Medulla oblongata (tissue), 1 donor: Measurements from ENCODE around the gene DPH1.

Source experiments
- DNase-seq: peaks from one replicate; pipeline ENCODE4 v3.0.0-alpha.2; 2015; ENCODE audit errors: extremely low spot score

DPH1 gene

GRCh38 chr17:2027528-2028233 lies 2.3 kb upstream of the DPH1 start:
- DNase-seq, result no peak

GRCh38 chr17:2028234-2028614 lies 1.7 kb upstream of the DPH1 start:
- DNase-seq, result no peak

DNA sequence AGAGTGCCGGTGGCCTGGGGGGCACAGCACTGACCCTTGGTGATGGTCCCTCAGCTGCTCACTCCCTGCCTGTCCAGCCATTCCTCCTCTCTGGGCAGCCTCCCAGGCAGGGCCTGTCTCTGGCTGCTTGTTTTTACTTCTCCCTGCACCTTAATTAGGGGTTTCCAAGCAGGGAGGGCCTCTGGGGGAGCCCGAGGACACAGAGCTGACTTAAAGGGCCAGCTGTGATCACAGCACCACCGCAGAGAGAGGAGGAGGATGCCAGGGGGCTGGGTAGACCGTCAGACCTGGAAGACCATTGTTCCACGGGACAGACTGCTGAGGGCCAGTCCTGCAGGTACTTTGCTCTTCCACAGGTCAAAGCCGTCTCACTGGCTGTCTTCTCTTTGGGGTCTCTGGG lies 1.2 kb upstream of the DPH1 start:
- no peak for DNase-seq

- DNase-seq, result no peak
These were observed 818 bp downstream of the DPH1 start for GRCh38 chr17:2030779-2031163.

- no peak for DNase-seq
These were observed 3.2 kb downstream of the DPH1 start for GRCh38 chr17:2033153-2033552.

DNA sequence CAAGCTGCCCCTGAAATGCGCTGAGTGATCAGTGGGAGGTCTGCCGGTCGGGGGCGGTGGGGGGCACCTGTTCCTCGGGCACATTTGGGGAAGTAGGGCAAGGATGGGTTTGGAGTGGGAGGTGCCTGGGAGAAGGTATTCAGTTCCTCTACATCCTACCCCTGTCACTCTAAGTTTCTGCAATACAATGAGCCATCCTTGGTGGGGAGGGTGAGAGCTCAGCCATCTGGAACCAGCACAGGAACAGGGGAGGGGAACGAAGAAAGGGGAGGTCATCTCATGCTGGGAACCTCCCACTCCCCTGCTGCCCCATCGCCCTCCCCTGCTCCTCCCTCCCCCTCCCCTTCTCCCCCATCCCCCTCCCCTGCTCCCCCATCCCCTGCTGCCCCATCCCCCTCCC lies 4.2 kb downstream of the DPH1 start:
- no peak for DNase-seq

GRCh38 chr17:2034806-2035540 lies 5.0 kb downstream of the DPH1 start:
- no peak for DNase-seq

DNA sequence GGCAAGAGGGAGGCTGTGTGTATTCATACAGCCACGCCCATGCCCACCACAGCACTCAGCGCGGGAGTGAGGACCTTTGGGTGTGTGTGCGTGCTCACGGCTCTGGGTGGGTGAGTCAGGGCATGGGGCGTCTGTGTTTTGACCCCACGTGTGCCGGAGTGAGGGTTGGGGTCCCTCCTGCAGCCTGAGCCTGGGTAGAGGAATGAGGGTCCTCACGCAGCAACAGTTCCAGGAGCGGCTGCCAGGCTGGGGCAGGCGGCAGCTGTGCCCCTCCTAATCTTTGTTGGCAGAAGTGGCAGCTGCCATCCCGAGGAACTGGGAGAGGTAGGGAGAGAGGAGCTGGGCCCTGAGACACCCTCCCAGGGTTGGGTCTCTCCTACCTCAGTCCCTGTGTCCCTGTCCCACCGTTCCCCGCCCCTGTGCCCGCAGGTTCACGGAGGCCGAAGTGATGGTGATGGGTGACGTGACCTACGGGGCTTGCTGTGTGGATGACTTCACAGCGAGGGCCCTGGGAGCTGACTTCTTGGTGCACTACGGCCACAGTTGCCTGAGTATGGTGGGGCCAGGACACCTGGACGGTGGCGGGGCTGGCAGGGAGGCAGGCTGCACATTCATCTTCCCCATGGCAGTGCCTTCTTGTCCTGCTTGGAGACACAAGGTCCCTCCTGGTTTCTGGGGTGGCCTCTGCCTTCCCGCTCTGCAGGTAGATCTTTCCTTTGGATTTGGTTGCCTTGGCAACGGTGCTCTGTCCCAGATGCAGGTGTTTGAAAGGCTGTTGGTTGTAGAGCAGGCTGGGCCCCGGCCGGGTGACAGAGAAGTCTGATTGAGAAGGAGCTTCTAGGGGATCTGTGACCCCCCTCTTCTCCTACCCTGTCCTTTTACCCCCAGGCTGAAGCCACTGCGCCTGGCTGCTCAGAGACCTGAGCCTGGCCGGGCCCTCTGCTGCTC lies 5.9 kb downstream of the DPH1 start:
- DNase-seq, result no peak

- DNase-seq, result no peak
These were observed 7.2 kb downstream of the DPH1 start for GRCh38 chr17:2037155-2037554.

GRCh38 chr17:2040219-2040827 lies 10.4 kb downstream of the DPH1 start:
- no peak for DNase-seq

GRCh38 chr17:2040942-2041560 lies 11.1 kb downstream of the DPH1 start:
- no peak for DNase-seq

DNA sequence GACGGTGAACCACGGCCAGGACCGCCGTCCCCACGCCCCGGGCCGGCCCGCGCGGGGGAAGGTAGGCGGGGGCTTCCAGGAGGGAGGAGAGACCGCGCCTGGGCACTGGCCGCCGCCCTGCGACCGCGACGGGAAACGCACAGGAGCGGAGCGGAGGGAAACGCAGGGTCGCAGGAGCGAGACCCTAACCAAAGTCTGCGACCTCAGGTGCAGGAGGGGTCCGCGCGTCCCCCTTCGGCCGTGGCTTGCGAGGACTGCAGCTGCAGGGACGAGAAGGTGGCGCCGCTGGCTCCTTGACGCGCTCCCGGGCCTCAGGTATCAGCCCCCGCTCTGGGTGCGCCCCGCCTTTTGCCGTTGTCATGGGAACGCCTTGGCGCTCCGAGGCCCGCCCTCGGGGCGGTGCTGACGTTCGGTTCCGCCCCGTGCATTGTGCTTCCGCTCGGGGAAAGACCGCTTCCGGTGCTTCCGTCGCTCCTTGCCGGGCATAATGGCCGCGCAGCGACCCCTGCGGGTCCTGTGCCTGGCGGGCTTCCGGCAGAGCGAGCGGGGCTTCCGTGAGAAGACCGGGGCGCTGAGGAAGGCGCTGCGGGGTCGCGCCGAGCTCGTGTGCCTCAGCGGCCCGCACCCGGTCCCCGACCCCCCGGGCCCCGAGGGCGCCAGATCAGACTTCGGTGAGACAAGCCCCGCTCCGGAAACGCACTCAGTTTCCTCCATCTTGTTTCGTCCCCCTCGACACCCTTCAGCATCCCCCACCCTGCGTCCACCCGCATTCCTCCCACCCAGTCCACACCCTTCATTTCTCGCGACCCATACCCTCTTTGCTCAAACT lies 11.8 kb downstream of the DPH1 start, which contains the start of gene OVCA2:
OVCA2 (plus strand) TSS at position 462 of the 829 bp plus-strand sequence; CDS start at position 488, 26 bp downstream.
- DNase-seq, result peak; percentile 96

GRCh38 chr17:2042390-2042847 lies 12.5 kb downstream of the DPH1 start:
- DNase-seq, result no peak

DNA sequence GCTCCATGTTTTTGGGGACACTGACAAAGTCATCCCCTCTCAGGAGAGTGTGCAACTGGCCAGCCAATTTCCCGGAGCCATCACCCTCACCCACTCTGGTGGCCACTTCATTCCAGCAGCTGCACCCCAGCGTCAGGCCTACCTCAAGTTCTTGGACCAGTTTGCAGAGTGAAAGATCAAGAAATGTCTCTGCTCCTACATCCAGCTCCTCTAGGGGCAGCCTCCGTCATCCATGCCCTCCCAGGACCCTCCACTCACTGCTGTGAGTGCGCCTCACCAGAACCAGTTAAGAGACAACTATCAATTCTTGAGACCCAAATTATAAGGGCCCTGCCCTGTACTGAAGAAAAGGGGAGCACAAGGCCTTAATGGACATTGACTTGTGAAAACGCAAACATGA lies 13.0 kb downstream of the DPH1 start:
- DNase-seq, result no peak

- DNase-seq, result no peak
These were observed 13.8 kb downstream of the DPH1 start for GRCh38 chr17:2043785-2044184.

GRCh38 chr17:2044263-2044894 lies 14.4 kb downstream of the DPH1 start:
- no peak for DNase-seq

- DNase-seq, result no peak
These were observed 17.6 kb downstream of the DPH1 start for GRCh38 chr17:2047590-2047989.

DNA sequence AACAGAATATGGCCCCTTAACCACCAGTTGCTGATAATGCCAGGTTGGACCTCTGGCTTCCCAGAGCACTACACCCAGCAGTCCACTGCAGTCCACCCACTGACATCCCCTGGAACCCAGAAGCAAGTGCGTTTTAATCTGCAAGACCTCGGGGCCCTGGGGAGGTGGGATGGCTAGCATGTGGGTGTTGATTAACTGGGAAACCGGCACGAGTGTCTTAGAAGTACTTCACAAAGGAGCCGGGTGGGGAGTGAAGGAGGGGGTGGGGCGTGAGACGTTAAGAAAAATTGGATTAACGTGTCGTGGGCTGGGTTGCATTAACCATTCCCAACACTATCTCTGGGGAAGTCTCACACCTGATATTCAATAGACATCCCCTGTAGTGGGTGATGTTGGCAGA lies 18.9 kb downstream of the DPH1 start:
- DNase-seq, result no peak

- peak; percentile 52 for DNase-seq
These were observed 19.7 kb downstream of the DPH1 start for GRCh38 chr17:2049333-2050299.
